NCI-H2196 (cell line): ENCODE results near the gene RAB29.
"Not testable (repeated sequence)": the region's sequence is repeated elsewhere in the genome, so short reads cannot be mapped to it uniquely, and the experiment has no call there.

Source experiments
- DNase-seq: peaks from one replicate; lab custom pipeline; 2025; ENCODE audit not compliant: unreplicated experiment; lab: John Stamatoyannopoulos, UW

Gene RAB29

GRCh38 chr1:205775015-205775716 is at the start of gene RAB29:
TSS of gene RAB29 (minus strand) at chr1:205775482. CDS start at chr1:205774956, 526 bp downstream.
- peak; percentile 83 for DNase-seq

- no peak for DNase-seq
Observed at GRCh38 chr1:205824180-205824579, 48.9 kb upstream of the RAB29 start.

- DNase-seq = not testable (repeated sequence)
Observed at GRCh38 chr1:205823260-205823659, 48.0 kb upstream of the RAB29 start.

GRCh38 chr1:205822397-205822796 is 47.1 kb upstream of the RAB29 start:
- no peak for DNase-seq

GRCh38 chr1:205817988-205818387 is 42.7 kb upstream of the RAB29 start:
- no peak for DNase-seq

GRCh38 chr1:205817364-205817763 is 42.1 kb upstream of the RAB29 start:
- DNase-seq = no peak

- no peak for DNase-seq
Observed at GRCh38 chr1:205813755-205814058, 38.4 kb upstream of the RAB29 start.

GRCh38 chr1:205812878-205813754 is 37.8 kb upstream of the RAB29 start, which contains the start of gene SLC41A1:
TSS of gene SLC41A1 (minus strand) at chr1:205813198. CDS start at chr1:205810441, 2,757 bp downstream.
- DNase-seq = peak; percentile 91

GRCh38 chr1:205812271-205812877 is 37.1 kb upstream of the RAB29 start:
- no peak for DNase-seq

GRCh38 chr1:205811660-205812059 is 36.4 kb upstream of the RAB29 start:
- DNase-seq = no peak

GRCh38 chr1:205810448-205811157 is 35.3 kb upstream of the RAB29 start:
- no peak for DNase-seq

GRCh38 chr1:205809942-205810345 is 34.7 kb upstream of the RAB29 start:
- DNase-seq = no peak

GRCh38 chr1:205809469-205809868 is 34.2 kb upstream of the RAB29 start:
- DNase-seq = no peak

- DNase-seq = no peak
Observed at GRCh38 chr1:205805082-205805711, 29.9 kb upstream of the RAB29 start.

GRCh38 chr1:205804605-205805004 is 29.3 kb upstream of the RAB29 start:
- DNase-seq = no peak

- no peak for DNase-seq
Observed at GRCh38 chr1:205803986-205804385, 28.7 kb upstream of the RAB29 start.

- DNase-seq = no peak
Observed at GRCh38 chr1:205802060-205802459, 26.8 kb upstream of the RAB29 start.

- DNase-seq = peak; percentile 74
Observed at GRCh38 chr1:205800981-205801703, 25.9 kb upstream of the RAB29 start.

GRCh38 chr1:205800427-205800826 is 25.1 kb upstream of the RAB29 start:
- no peak for DNase-seq

GRCh38 chr1:205798577-205798976 is 23.3 kb upstream of the RAB29 start:
- DNase-seq = peak; percentile 46
